HepG2 (cell line): ENCODE measurements around the gene DZANK1. TPM values are rescaled to one million over a fixed set of nuclear protein-coding genes. Genes with fewer than 3 reads are reported as not detected.
A peak's percentile ranks its signal among the peaks of the same experiment; 100 is the strongest.

Source experiments
- ATAC-seq: fragments of 200-7000 bp; cut with Tn5 transposase; 3 replicates; pipeline ENCODE4 v1.9.1; 2020; ENCODE audit warnings: mild to moderate bottlenecking, moderate library complexity
- BruUV-seq: library from RNA; stranded (reverse); fragments of 400-500 nt; replicated peaks from 2 replicates; lab custom pipeline; 2021; lab: Mats Ljungman, UMichigan
- CTCF ChIA-PET: fragments of 300-600 bp; formaldehyde crosslinking; extraction: SDS; loops from one replicate; lab custom pipeline; 2021; ENCODE audit warnings: low total read pairs, inconsistent platforms, low intra/inter-chr PET ratio; lab: Yijun Ruan, JAX
- POLR2A ChIA-PET: fragments of 350-600 bp; sonication (Branson Sonifier 250); formaldehyde crosslinking; loops from one replicate; lab custom pipeline; 2020; ENCODE audit warnings: antibody characterized with exemption, inconsistent platforms; lab: Yijun Ruan, JAX
- DNase-seq: peaks from one replicate; pipeline ENCODE4 v3.0.0-alpha.2; 2015; ENCODE audit warnings: low spot score
- FAIRE-seq: peaks from 3 replicates; lab custom pipeline; 2011; peaks lifted over from hg19 to GRCh38; lab: Jason Lieb, UNC
- H2AFZ ChIP-seq: one replicate; pipeline ENCODE4 v1.6.1; 2011; ENCODE audit warnings: low read length, inconsistent platforms
- H3K27ac ChIP-seq: fragments of 300-600 bp; 3 replicates; pipeline ENCODE4 v1.8.0; 2011; ENCODE audit warnings: mixed run types, mild to moderate bottlenecking, mixed read lengths, low read length, inconsistent platforms; ENCODE audit not compliant: insufficient read depth; ENCODE audit errors: extremely low read length
- H3K27me3 ChIP-seq, 2 experiments: fragments of 200-600 bp in 1 of 2; 2 replicates in 1 of 2; 3 replicates in 1 of 2; pipeline versions ENCODE4 v1.6.0 to v1.8.0; 2011; ENCODE audit warnings: low read length in 2 of 2, mild to moderate bottlenecking in 2 of 2, moderate library complexity in 2 of 2, inconsistent platforms in 1 of 2; ENCODE audit not compliant: insufficient read depth in 2 of 2, control insufficient read depth in 1 of 2
- H3K36me3 ChIP-seq, 2 experiments: fragments of 200-600 bp in 1 of 2; replicated peaks in 1 of 2; 2 replicates in 1 of 2; 3 replicates in 1 of 2; pipeline versions ENCODE4 v1.5.1 to v1.8.0; 2011; ENCODE audit warnings: low read length in 2 of 2, inconsistent platforms in 1 of 2; ENCODE audit not compliant: insufficient read depth in 2 of 2, control insufficient read depth in 1 of 2
- H3K4me1 ChIP-seq: 2 replicates; pipeline ENCODE4 v1.5.1; 2012; ENCODE audit warnings: low read length, inconsistent platforms; ENCODE audit not compliant: insufficient read depth
- H3K4me2 ChIP-seq: 2 replicates; pipeline ENCODE4 v1.6.0; 2011; ENCODE audit warnings: low read depth, low read length, inconsistent platforms
- H3K4me3 ChIP-seq, 3 experiments: fragments of 200-600 bp in 1 of 3; sonication (generic), shearing (Covaris generic) in 1 of 3; replicated peaks in 1 of 3; 2 replicates each; pipeline ENCODE4 v1.5.1; 2011 to 2016; ENCODE audit warnings: low read length in 3 of 3, inconsistent platforms in 2 of 3, low read depth in 2 of 3, mild to moderate bottlenecking in 2 of 3, control low read depth in 1 of 3, mixed read lengths in 1 of 3; ENCODE audit not compliant: insufficient read depth in 1 of 3
- H3K79me2 ChIP-seq: one replicate; pipeline ENCODE4 v1.6.1; 2011; ENCODE audit warnings: low read length, inconsistent platforms; ENCODE audit not compliant: insufficient read depth
- H3K9ac ChIP-seq: 2 replicates; pipeline ENCODE4 v1.6.0; 2011; ENCODE audit warnings: mild to moderate bottlenecking, low read depth, low read length, inconsistent platforms; ENCODE audit not compliant: insufficient read depth
- H3K9me3 ChIP-seq: 2 replicates; pipeline ENCODE4 v1.5.1; 2012; ENCODE audit warnings: mild to moderate bottlenecking, low read length
- H4K20me1 ChIP-seq: 2 replicates; pipeline ENCODE4 v1.6.0; 2011; ENCODE audit warnings: inconsistent platforms, mild to moderate bottlenecking, low read length, moderate library complexity; ENCODE audit not compliant: insufficient read depth
- CREBL2 ChIP-seq: sonication (generic); formaldehyde crosslinking; IDR thresholded peaks from 2 replicates; pipeline ENCODE4 v1.8.1; 2023; ENCODE audit warnings: missing genetic modification reagents, mild to moderate bottlenecking, borderline replicate concordance
- E2F2 ChIP-seq: sonication (generic); formaldehyde crosslinking; IDR thresholded peaks from 2 replicates; pipeline ENCODE4 v1.4.0; 2020; ENCODE audit warnings: missing genetic modification reagents, borderline replicate concordance
- FOXO1 ChIP-seq: sonication (generic); formaldehyde crosslinking; IDR thresholded peaks from 2 replicates; pipeline ENCODE4 v1.4.0; 2020; ENCODE audit warnings: missing genetic modification reagents
- GLI4 ChIP-seq: sonication (generic); formaldehyde crosslinking; IDR thresholded peaks from 2 replicates; pipeline ENCODE4 v1.5.1; 2020; ENCODE audit warnings: missing genetic modification reagents, mild to moderate bottlenecking, moderate library complexity, borderline replicate concordance
- HMGA1 ChIP-seq: sonication (generic); formaldehyde crosslinking; conservative IDR thresholded peaks from 2 replicates; pipeline ENCODE4 v1.4.0; 2020; ENCODE audit warnings: missing genetic modification reagents
- HOXA7 ChIP-seq: sonication (generic); formaldehyde crosslinking; IDR thresholded peaks from 2 replicates; pipeline ENCODE4 v1.8.1; 2022; ENCODE audit warnings: mild to moderate bottlenecking, missing genetic modification reagents, moderate library complexity
- NBN ChIP-seq: fragments of 450-650 bp; conservative IDR thresholded peaks from 2 replicates; pipeline ENCODE4 v1.6.1; 2017
- RARA ChIP-seq: IDR thresholded peaks from 2 replicates; pipeline ENCODE4 v1.6.1; 2016; ENCODE audit warnings: missing genetic modification reagents, missing compliant biosample characterization
- TFDP1 ChIP-seq: IDR thresholded peaks from 2 replicates; pipeline ENCODE4 v1.6.1; 2016; ENCODE audit warnings: missing compliant biosample characterization, missing genetic modification reagents, borderline replicate concordance
- ZFP36L1 ChIP-seq: sonication (generic); formaldehyde crosslinking; IDR thresholded peaks from 2 replicates; pipeline ENCODE4 v1.8.0; 2022; ENCODE audit warnings: mild to moderate bottlenecking, missing genetic modification reagents, moderate library complexity
- ZMYM2 ChIP-seq: sonication (generic); formaldehyde crosslinking; IDR thresholded peaks from 2 replicates; pipeline ENCODE4 v1.8.0; 2022; ENCODE audit warnings: mild to moderate bottlenecking, missing genetic modification reagents
- ZNF274 ChIP-seq: sonication (generic); formaldehyde crosslinking; IDR thresholded peaks from 2 replicates; pipeline ENCODE4 v1.5.1; 2020; ENCODE audit warnings: mild to moderate bottlenecking, missing genetic modification reagents
- ZNF367 ChIP-seq: sonication (generic); formaldehyde crosslinking; IDR thresholded peaks from 2 replicates; pipeline ENCODE4 v1.4.0; 2020; ENCODE audit warnings: missing genetic modification reagents, borderline replicate concordance
- ZNF580 ChIP-seq: IDR thresholded peaks from 2 replicates; pipeline ENCODE4 v1.6.1; 2016; ENCODE audit warnings: low read depth, borderline replicate concordance
- ZNF800 ChIP-seq: sonication (generic); formaldehyde crosslinking; IDR thresholded peaks from 2 replicates; pipeline ENCODE4 v1.4.0; 2020; ENCODE audit warnings: missing genetic modification reagents
- WGBS: methylation state at CpG from one replicate; pipeline ENCODE4 v1.1.6; 2017; ENCODE audit warnings: low lambda C conversion rate; 5-methylcytosine and 5-hydroxymethylcytosine counted together
- in situ Hi-C: cut with HindIII; loops from 2 replicates; pipeline ENCODE4 v1.10.0; 2017; ENCODE audit warnings: low pct_unique_long_range_greater_than_20kb; ENCODE audit not compliant: extremely low pct_ligation_motif_present
- intact Hi-C: fragments of 100-400 bp; cut with micrococcal nuclease; formaldehyde crosslinking; loops from one replicate; pipeline ENCODE4 v1.10.0; 2022; ENCODE audit not compliant: unreplicated experiment
- polyA plus RNA-seq, 8 experiments: library from polyadenylated mRNA; depleted of rRNA in 3 of 8; stranded (reverse) in 7 of 8; unstranded in 1 of 8; fragments of >200 nt; fragmentation: Illumina TruSeq in 4 of 8; extraction: Trizol in 4 of 8; gene quantifications; 2 replicates each; pipeline versions ENCODE4 v1.2.1 to v1.2.3, GENCODE V29; 2011 to 2016; ENCODE audit warnings: low read depth in 4 of 8, missing spikeins in 1 of 8, mixed read lengths in 1 of 8; ENCODE audit not compliant: insufficient read depth in 1 of 8
- total RNA-seq, 5 experiments: library from RNA; depleted of rRNA; stranded (reverse); fragments of >200 nt; fragmentation: Illumina TruSeq; extraction: Trizol; gene quantifications; 2 replicates each; pipeline ENCODE4 v1.2.3, GENCODE V29; 2016; ENCODE audit warnings: low read depth in 1 of 5

The DZANK1 gene
- total and polyA plus RNA-seq, 2 of the 13 experiments (the other 11 are each of a cell fraction or from before 2014, with no cell fraction given), result 1.6 to 3.2 TPM

GRCh38 chr20:18515973-18516372 lies 49.1 kb upstream of the DZANK1 start:
- H3K27ac ChIP-seq, result no peak overlapping the region
- H3K4me2 ChIP-seq, result no peak overlapping the region
- H3K79me2 ChIP-seq, result peaks cover 19% of the 10 kb centered on the region
- peaks cover 11 to 62% of the 10 kb centered on the region in 2 experiments for H3K36me3 ChIP-seq
- no peaks in the 10 kb centered on the region for H3K27me3 ChIP-seq
- H2AFZ ChIP-seq, result no peak overlapping the region
- ChIA-PET POLR2A (interaction anchor here (2.1 kb wide), 1 partner anchor 9 kb away, joined by 13 read pairs; the partner anchor contains the start of gene SEC23B), CTCF (no interaction called here)
- no peaks in the 10 kb centered on the region for H4K20me1 ChIP-seq
- no peak for TF ChIP-seq ZNF800 (CRISPR knock-in tag)
- no peak for TF ChIP-seq GLI4
- no peak overlapping the region for H3K9ac ChIP-seq
- H3K4me3 ChIP-seq, result no peak overlapping the region
- DNase-seq, result no peak
- H3K9me3 ChIP-seq, result no peaks in the 10 kb centered on the region
- no peak for FAIRE-seq
- in situ Hi-C loops (no loop called here), intact Hi-C loops (no loop called here)
- no peak for ATAC-seq
- BruUV-seq, result no TSS peak
- H3K4me1 ChIP-seq, result peaks cover 7% of the 10 kb centered on the region

- POLR2A ChIA-PET, result no interaction called here
- intact Hi-C loops, result no loop called here
- no peaks in the 10 kb centered on the region for H4K20me1 ChIP-seq
- ATAC-seq (peak; percentile 33), FAIRE-seq (no peak), DNase-seq (no peak)
- H3K36me3 ChIP-seq, result peaks cover 13 to 58% of the 10 kb centered on the region in 2 experiments
- H3K4me1 ChIP-seq, result peaks cover 23% of the 10 kb centered on the region
- H3K9me3 ChIP-seq, result no peaks in the 10 kb centered on the region
- no TSS peak for BruUV-seq
- H3K9ac ChIP-seq, result no peak overlapping the region
- H3K27ac ChIP-seq, result no peak overlapping the region
- in situ Hi-C loops, result no loop called here
- peaks cover 17% of the 10 kb centered on the region for H3K79me2 ChIP-seq
- H3K4me3 ChIP-seq, result no peak overlapping the region
- CTCF ChIA-PET, result no interaction called here
- no peaks in the 10 kb centered on the region for H3K27me3 ChIP-seq
- no peak overlapping the region for H2AFZ ChIP-seq
- no peak overlapping the region for H3K4me2 ChIP-seq
- 91% methylated on average over 5 of the region's 5 CpGs for WGBS
- TF ChIP-seq E2F2 (no peak), FOXO1 (CRISPR knock-in tag) (no peak), HMGA1 (no peak), ZFP36L1 (no peak), RARA (CRISPR knock-in tag) (no peak), TFDP1 (CRISPR knock-in tag) (no peak), HOXA7 (CRISPR knock-in tag) (no peak), ZNF274 (no peak), ZMYM2 (CRISPR knock-in tag) (no peak), ZNF580 (CRISPR knock-in tag) (no peak), NBN (no peak), CREBL2 (CRISPR knock-in tag) (no peak), ZNF367 (CRISPR knock-in tag) (no peak)
Observed at GRCh38 chr20:18514127-18514526, 47.3 kb upstream of the DZANK1 start.
